ENCODE results near the gene PARD3.

The PARD3 gene

GRCh38 chr10:34821587-34822585 lies 6.8 kb upstream of the PARD3 start:
- no peak for DNase-seq

GRCh38 chr10:34817586-34817985 lies 2.5 kb upstream of the PARD3 start:
- DNase-seq: no peak

GRCh38 chr10:34817054-34817453 lies 2.0 kb upstream of the PARD3 start:
- no peak for DNase-seq

GRCh38 chr10:34816501-34817002 lies 1.5 kb upstream of the PARD3 start:
- no peak for DNase-seq

- no peak for DNase-seq
These were observed 995 bp upstream of the PARD3 start for GRCh38 chr10:34816085-34816496.

- DNase-seq: no peak
These were observed 247 bp downstream of the PARD3 start for GRCh38 chr10:34814913-34815184.

GRCh38 chr10:34814223-34814912 lies 728 bp downstream of the PARD3 start:
- no peak for DNase-seq

- no peak for DNase-seq
These were observed 1.4 kb downstream of the PARD3 start for GRCh38 chr10:34813626-34814222.

GRCh38 chr10:34812771-34813170 lies 2.3 kb downstream of the PARD3 start:
- no peak for DNase-seq

GRCh38 chr10:34811968-34812514 lies 3.1 kb downstream of the PARD3 start:
- DNase-seq: no peak

- DNase-seq: no peak
These were observed 3.7 kb downstream of the PARD3 start for GRCh38 chr10:34811126-34811967.

GRCh38 chr10:34809796-34810195 lies 5.3 kb downstream of the PARD3 start:
- no peak for DNase-seq

- no peak for DNase-seq
These were observed 6.0 kb downstream of the PARD3 start for GRCh38 chr10:34808801-34809745.

- no peak for DNase-seq
These were observed 6.8 kb downstream of the PARD3 start for GRCh38 chr10:34808336-34808735.

- no peak for DNase-seq
These were observed 10.8 kb downstream of the PARD3 start for GRCh38 chr10:34804306-34804705.

- DNase-seq: no peak
These were observed 12.4 kb downstream of the PARD3 start for GRCh38 chr10:34802692-34803091.

GRCh38 chr10:34801097-34801733 lies 13.9 kb downstream of the PARD3 start:
- no peak for DNase-seq

- DNase-seq: no peak
These were observed 14.5 kb downstream of the PARD3 start for GRCh38 chr10:34800624-34801023.

- DNase-seq: no peak
These were observed 16.4 kb downstream of the PARD3 start for GRCh38 chr10:34798654-34799053.

- no peak for DNase-seq
These were observed 17.9 kb downstream of the PARD3 start for GRCh38 chr10:34797155-34797554.

GRCh38 chr10:34796133-34796532 lies 19.0 kb downstream of the PARD3 start:
- DNase-seq: no peak

Data from activated CD4-positive, alpha-beta T cell treated with anti-CD3 and anti-CD28 coated beads, Interleukin-2, amount 50 U/mL, for 1 hour (primary cell).